Ovary (tissue), 9 donors: ENCODE data around the gene EDIL3. TPM values are rescaled to one million over a fixed set of nuclear protein-coding genes. Genes with fewer than 3 reads are reported as not detected.
"Not testable (repeated sequence)": the region's sequence is repeated elsewhere in the genome, so short reads cannot be mapped to it uniquely, and the experiment has no call there.

ENCODE experiments used
- DNase-seq, 5 donors: peaks; one replicate each; pipeline ENCODE4 v3.0.0-alpha.2; 2019 to 2020
- H3K27ac ChIP-seq, 2 donors: fragments of 200-600 bp; one replicate each; pipeline versions ENCODE4 v1.5.1 to v1.8.0; 2019 to 2022
- H3K27me3 ChIP-seq: fragments of 200-600 bp; one replicate; pipeline ENCODE4 v1.8.0; 2022
- H3K36me3 ChIP-seq: fragments of 200-600 bp; sonication (generic); one replicate; pipeline ENCODE4 v1.5.1; 2019
- H3K4me1 ChIP-seq: one replicate; pipeline ENCODE4 v1.8.1; 2013; ENCODE audit warnings: mild to moderate bottlenecking, moderate library complexity; ENCODE audit not compliant: insufficient read depth
- H3K4me3 ChIP-seq: fragments of 200-600 bp; sonication (generic); one replicate; pipeline ENCODE4 v1.5.1; 2017
- H3K9me3 ChIP-seq, 2 donors: fragments of 200-600 bp in 1 of 2; sonication (generic) in 1 of 2; one replicate each; pipeline versions ENCODE4 v1.5.1 to v1.8.1; 2013 to 2019; ENCODE audit warnings: mild to moderate bottlenecking in 1 of 2, moderate library complexity in 1 of 2
- EP300 ChIP-seq: sonication (generic); formaldehyde crosslinking; IDR thresholded peaks from one replicate; pipeline ENCODE4 v1.6.1; 2017; ENCODE audit warnings: antibody characterized with exemption
- POLR2A ChIP-seq: fragments of 450-650 bp; IDR thresholded peaks from one replicate; pipeline ENCODE4 v1.6.1; 2017; ENCODE audit warnings: antibody characterized with exemption, mild to moderate bottlenecking, moderate library complexity
- WGBS, 3 donors: extraction: QIAGEN DNeasy Blood & Tissue Kit in 1 of 3; methylation state at CpG; one replicate each; pipeline versions ENCODE4 v1.1.5 to v1.1.7; 2013 to 2017; 5-methylcytosine and 5-hydroxymethylcytosine counted together
- intact Hi-C, 4 donors: fragments of 100-400 bp; cut with DNase I; formaldehyde crosslinking; loops; one replicate each; pipeline versions ENCODE4 v1.11.0 to v1.15.1; 2022 to 2023
- polyA plus RNA-seq, 2 donors: library from polyadenylated mRNA; stranded (reverse); fragments of 200-250 nt in 1 of 2; fragments of 350-450 nt in 1 of 2; fragmentation: Illumina TruSeq in 1 of 2; extraction: RNeasy Lipid Tissue Mini Kit (QIAGEN cat#74804) in 1 of 2; gene quantifications; one replicate each; pipeline ENCODE4 v1.2.3, GENCODE V29; 2013 to 2014
- total RNA-seq, 7 donors: library from RNA; depleted of rRNA in 2 of 7; stranded (reverse); fragments of >200 nt in 2 of 7; fragmentation: NEBNext Ultra II Directional in 3 of 7; extraction: Animal tissue kit (Norgen Biotek cat#: 25700) in 3 of 7; gene quantifications; one replicate each; pipeline versions ENCODE4 v1.1.0 to v1.2.4, GENCODE V29; 2016 to 2023
- TF ChIP-seq, protein P1 (sequence below), 3 donors: fragments of 450-650 bp in 2 of 3; fragments of 200-600 bp in 1 of 3; IDR thresholded peaks; one replicate each; pipeline versions ENCODE4 v1.5.1 to v1.8.0; 2016 to 2022; ENCODE audit warnings: antibody characterized with exemption in 3 of 3, mild to moderate bottlenecking in 1 of 3
- donor health status: DM: no; HTN: no; CAD: no; lungs with moderate emphysema.
- donor health status: DM: no; HTN: no; CAD: no.
- donor health status: Bipolar disorder and iron deficiency.
- donor health status: DM: yes; HTN: yes; CAD: no.
- donor health status: DM: no; HTN: no; CAD: no.
- donor health status: DM: yes; HTN: yes; CAD: no.

The EDIL3 gene
- total and polyA plus RNA-seq, 9 donors = 5.9 to 41.5 (median 9.7) TPM

GRCh38 chr5:84057211-84057610 lies 327.5 kb downstream of the EDIL3 start:
- DNase-seq = no peak
- intact Hi-C loops = no loop called here
- WGBS, 3 donors = 96 to 98% (median 97%) methylated on average over 2 of the region's 2 CpGs

GRCh38 chr5:84045964-84046363 lies 338.7 kb downstream of the EDIL3 start:
- 25 to 51% (median 42%) methylated on average over 3 of the region's 3 CpGs for WGBS, 3 donors
- no peak for DNase-seq
- TF ChIP-seq POLR2A = no peak
- TF ChIP-seq, protein P1, sequence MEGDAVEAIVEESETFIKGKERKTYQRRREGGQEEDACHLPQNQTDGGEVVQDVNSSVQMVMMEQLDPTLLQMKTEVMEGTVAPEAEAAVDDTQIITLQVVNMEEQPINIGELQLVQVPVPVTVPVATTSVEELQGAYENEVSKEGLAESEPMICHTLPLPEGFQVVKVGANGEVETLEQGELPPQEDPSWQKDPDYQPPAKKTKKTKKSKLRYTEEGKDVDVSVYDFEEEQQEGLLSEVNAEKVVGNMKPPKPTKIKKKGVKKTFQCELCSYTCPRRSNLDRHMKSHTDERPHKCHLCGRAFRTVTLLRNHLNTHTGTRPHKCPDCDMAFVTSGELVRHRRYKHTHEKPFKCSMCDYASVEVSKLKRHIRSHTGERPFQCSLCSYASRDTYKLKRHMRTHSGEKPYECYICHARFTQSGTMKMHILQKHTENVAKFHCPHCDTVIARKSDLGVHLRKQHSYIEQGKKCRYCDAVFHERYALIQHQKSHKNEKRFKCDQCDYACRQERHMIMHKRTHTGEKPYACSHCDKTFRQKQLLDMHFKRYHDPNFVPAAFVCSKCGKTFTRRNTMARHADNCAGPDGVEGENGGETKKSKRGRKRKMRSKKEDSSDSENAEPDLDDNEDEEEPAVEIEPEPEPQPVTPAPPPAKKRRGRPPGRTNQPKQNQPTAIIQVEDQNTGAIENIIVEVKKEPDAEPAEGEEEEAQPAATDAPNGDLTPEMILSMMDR (IDR thresholded peaks at IDR 0.05) = no peak
- TF ChIP-seq EP300 = no peak
- Histone ChIP-seq H3K27ac (no peak overlapping the region), H3K4me1 (no peaks in the 10 kb centered on the region), H3K36me3 (no peaks in the 10 kb centered on the region), H3K9me3 (no peaks in the 10 kb centered on the region), H3K27me3 (no peaks in the 10 kb centered on the region), H3K4me3 (no peak overlapping the region)
- intact Hi-C loops = no loop called here

More at GRCh38 chr5:84057211-84057610, 327.5 kb downstream of the EDIL3 start:
- H3K9me3 ChIP-seq = no peaks in the 10 kb centered on the region
- H3K27me3 ChIP-seq = no peaks in the 10 kb centered on the region
- no peaks in the 10 kb centered on the region for H3K4me1 ChIP-seq
- H3K27ac ChIP-seq = no peak overlapping the region
- no peak overlapping the region for H3K4me3 ChIP-seq
- TF ChIP-seq EP300 = no peak
- TF ChIP-seq POLR2A = no peak
- TF ChIP-seq, protein P1 (IDR thresholded peaks at IDR 0.05) = no peak
- H3K36me3 ChIP-seq = no peaks in the 10 kb centered on the region

DNA sequence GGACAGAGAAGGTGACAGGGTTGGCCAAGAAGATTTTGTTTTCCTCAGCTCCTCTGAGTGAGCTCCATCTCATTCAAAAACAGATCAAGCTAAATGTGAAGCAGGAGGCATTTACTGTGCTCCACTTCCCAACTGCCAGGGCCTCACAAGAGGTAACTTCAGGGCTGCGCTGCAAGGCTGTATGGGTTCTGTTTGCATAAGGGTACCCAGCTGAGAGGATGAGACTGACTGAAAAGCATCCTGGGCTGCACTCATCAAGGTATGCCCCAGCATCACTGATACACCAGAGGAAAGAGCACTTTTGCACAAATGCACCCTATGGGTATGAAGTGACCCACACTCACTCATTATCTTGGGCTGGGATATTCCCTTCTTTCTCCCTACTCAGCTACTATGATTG lies 347.8 kb downstream of the EDIL3 start:
- H3K4me3 ChIP-seq = no peak overlapping the region
- intact Hi-C loops = no loop called here
- WGBS, 3 donors = 94 to 100% (median 96%) methylated on average over 1 of the region's 1 CpG
- no peaks in the 10 kb centered on the region for H3K9me3 ChIP-seq
- no peaks in the 10 kb centered on the region for H3K27me3 ChIP-seq
- H3K36me3 ChIP-seq = no peaks in the 10 kb centered on the region
- H3K4me1 ChIP-seq = no peaks in the 10 kb centered on the region
- no peak for DNase-seq
- H3K27ac ChIP-seq = no peak overlapping the region
- TF ChIP-seq POLR2A = no peak
- TF ChIP-seq, protein P1 (IDR thresholded peaks at IDR 0.05) = no peak

DNA sequence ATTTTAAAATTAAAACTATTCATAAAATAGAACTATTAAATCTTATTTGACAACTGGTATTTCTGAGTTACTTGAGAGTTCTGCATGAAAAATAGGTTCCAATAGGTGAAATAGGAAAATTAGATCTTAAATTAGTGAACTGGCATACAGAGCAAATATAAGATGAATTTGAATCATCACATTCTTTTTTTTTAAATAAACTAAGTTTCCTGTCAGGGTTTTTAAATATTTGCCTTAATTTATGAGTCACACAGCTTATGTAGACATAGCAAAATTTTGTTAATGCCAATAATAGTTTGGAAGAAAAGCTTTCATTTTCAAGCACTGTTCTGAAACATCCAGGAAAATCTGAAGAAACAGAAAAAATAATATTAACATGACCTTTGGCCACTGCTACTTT lies 352.4 kb downstream of the EDIL3 start:
- Histone ChIP-seq H3K36me3 (no peaks in the 10 kb centered on the region), H3K4me1 (no peaks in the 10 kb centered on the region), H3K27me3 (no peaks in the 10 kb centered on the region), H3K9me3 (no peaks in the 10 kb centered on the region), H3K27ac (no peak overlapping the region), H3K4me3 (no peak overlapping the region)
- no peak for TF ChIP-seq EP300
- TF ChIP-seq, protein P1 (IDR thresholded peaks at IDR 0.05) = no peak
- TF ChIP-seq POLR2A = no peak
- DNase-seq = no peak
- intact Hi-C loops = no loop called here

DNA sequence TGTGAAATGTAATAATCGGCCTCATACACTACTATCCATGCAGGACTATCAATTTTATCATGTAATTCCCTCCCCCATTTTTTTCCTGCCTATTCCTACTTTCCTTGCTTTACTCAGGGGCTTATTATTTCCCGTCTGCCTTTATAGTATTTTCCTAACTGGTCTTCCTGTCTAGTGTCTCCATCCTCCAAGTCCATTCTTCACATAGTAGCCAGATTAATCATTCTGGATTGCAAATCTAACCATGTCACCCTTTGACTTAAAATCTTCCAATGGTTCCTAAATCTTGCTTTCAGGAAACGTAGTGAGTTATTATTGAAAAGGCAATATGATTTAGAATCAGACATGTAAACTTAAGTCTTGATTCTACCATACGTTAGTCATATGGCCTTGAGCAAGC lies 356.6 kb downstream of the EDIL3 start:
- no peak for DNase-seq
- intact Hi-C loops = no loop called here
- TF ChIP-seq POLR2A (no peak), EP300 (no peak)
- TF ChIP-seq, protein P1 (IDR thresholded peaks at IDR 0.05) = no peak
- WGBS, 3 donors = 83 to 91% (median 86%) methylated on average over 4 of the region's 4 CpGs
- Histone ChIP-seq H3K9me3 (no peaks in the 10 kb centered on the region), H3K27me3 (no peaks in the 10 kb centered on the region), H3K4me1 (no peaks in the 10 kb centered on the region), H3K27ac (no peak overlapping the region), H3K4me3 (no peak overlapping the region), H3K36me3 (no peaks in the 10 kb centered on the region)

DNA sequence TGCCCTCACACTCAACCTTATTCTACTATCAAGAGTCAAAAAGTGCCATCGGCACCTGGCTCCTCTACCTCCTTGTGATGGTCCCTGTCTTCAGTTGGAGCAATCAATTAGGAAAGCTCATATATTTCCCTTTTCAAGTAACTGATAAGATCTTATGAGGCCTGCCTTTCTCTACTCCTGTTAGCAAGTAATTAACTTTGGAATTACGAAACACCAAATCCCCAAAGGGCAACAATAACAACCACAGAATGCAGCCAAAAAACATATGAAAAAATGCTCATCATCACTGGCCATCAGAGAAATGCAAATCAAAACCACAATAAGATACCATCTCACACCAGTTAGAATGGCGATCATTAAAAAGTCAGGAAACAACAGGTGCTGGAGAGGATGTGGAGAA lies 366.2 kb downstream of the EDIL3 start:
- H3K4me1 ChIP-seq, H3K27me3 ChIP-seq, intact Hi-C loops, H3K4me3 ChIP-seq, H3K27ac ChIP-seq, H3K9me3 ChIP-seq, H3K36me3 ChIP-seq, DNase-seq: not testable (repeated sequence)
- 85 to 95% (median 88%) methylated on average over 2 to 3 of the region's 3 CpGs for WGBS, 3 donors
